ENCODE measurements around the gene ERCC8.

GRCh38 chr5:60916646-60917045 is 28.2 kb downstream of the ERCC8 start:
- no peak for TF ChIP-seq CTCF (conservative IDR thresholded peaks at IDR 0.05)
- no peak for TF ChIP-seq EZH2 (IDR thresholded peaks at IDR 0.05; ENCODE audit: low read depth)
